ENCODE results near the gene RXFP4. TPM values are rescaled to one million over a fixed set of nuclear protein-coding genes. Genes with fewer than 3 reads are reported as not detected.
"Not testable (repeated sequence)": the region's sequence is repeated elsewhere in the genome, so short reads cannot be mapped to it uniquely, and the experiment has no call there.

RXFP4 gene
- total RNA-seq, 1 experiment from 2014 or later: not detected

DNA sequence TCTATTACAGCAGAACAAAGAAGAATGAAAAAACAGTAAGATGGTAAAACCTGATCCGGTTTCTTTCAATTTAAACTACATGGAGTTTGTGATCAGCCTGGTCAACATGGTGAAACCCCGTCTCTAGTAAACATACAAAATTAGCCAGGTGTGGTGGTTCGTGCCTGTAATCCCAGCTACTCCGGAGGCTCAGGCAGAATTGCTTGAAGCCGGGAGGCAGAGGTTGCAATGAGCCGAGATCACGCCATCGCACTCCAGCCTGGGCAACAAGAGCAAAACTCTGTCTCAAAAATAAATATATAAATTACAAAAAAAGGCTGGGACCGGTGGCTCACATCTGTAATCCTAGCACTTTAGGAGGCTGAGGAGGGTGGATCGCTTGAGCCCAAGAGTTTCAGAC lies 10.7 kb upstream of the RXFP4 start:
- not testable (repeated sequence) for DNase-seq (ENCODE audit: low read depth)

DNA sequence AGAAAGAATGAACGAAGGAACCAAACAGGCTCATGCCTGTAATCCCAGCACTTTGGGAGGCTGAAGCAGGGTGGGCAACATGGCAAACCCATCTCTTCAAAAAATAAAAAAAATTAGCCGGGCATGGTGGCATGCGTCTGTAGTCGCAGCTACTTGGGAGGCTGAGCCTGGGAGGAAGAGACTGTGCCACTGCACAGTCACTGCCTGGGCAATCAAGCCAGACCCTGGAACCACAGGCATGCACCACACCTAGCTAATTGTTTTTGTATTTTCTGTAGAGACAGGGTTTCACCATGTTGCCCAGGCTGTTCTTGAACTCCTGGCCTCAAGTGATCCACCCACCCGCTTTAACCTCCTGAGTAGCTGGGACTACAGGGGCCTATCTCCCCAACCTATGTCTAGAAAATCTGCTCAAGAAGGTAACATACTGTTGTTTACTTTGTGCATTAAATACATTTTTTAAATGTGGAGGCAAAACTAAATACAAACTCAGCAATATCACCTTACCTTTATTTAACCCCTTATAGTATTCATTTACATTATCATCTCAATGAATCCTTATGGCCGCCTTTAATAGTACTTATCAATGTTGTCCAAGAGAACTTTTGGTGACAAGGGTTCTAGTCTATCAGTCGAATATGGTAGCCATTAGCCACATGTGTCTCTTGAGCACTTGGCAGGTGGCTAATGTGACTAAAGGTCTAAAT lies 10.0 kb upstream of the RXFP4 start:
- no peak for DNase-seq (ENCODE audit: low read depth)

DNA sequence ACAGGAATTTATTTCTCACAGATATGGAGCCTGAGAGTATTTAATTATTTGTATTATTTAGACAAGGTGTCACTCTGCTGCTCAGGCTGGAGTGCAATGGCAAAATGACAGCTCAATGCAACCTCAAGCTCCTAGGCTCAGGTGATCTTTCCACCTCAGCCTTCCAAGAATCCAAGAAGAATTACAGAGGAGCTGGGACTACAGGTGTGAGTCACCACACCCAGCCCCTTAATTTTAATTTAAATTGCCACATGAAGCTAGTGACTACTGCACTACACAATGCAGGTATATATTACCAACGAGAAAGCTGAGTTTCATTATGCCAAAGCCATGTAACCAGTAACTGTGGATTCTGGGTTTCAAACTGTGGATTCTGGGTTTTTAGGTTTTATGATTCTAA lies 9.4 kb upstream of the RXFP4 start:
- DNase-seq (ENCODE audit: low read depth): no peak

DNA sequence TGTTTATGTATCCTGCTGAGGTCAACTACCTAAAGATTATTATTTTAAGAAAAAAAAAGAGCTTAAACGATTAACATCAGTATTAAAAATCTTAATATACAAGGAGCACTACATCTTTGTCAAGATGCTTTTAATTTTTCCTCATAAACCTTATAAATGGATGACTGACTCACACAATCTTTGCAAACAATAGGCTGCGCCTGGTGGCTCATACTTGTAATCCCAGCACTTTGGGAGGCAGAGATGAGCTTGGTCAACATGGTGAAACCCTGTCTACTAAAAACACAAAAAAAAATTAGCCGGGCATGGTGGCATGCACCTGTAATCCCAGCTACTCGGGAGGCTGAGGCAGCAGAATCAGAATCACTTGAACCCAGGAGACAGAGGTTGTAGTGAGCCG lies 9.0 kb upstream of the RXFP4 start:
- no peak for DNase-seq (ENCODE audit: low read depth)

DNA sequence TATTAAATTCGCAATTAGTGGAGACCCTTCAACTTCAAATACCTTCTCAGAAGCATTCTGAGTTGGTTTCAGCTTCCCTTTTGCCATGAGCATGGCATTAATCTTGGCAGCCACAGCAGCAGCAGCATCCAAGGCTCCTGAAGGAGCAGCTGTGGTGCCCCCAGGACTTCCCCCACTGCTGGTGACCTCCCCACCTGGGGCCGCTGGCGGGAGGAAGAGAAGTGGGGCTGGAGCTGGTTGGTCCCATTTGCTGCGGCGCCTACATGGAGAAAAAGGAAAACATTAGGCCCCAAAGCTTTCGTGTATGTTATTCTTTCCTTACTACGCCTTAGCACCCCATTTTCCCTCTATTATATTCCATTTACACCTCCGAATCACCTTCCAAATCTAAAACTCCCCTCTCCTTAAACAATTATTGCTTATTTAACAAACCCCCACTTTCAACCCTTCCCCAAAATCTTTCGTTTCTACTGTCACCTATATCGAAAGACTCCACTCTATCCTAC lies 7.8 kb upstream of the RXFP4 start:
- DNase-seq (ENCODE audit: low read depth): no peak

DNA sequence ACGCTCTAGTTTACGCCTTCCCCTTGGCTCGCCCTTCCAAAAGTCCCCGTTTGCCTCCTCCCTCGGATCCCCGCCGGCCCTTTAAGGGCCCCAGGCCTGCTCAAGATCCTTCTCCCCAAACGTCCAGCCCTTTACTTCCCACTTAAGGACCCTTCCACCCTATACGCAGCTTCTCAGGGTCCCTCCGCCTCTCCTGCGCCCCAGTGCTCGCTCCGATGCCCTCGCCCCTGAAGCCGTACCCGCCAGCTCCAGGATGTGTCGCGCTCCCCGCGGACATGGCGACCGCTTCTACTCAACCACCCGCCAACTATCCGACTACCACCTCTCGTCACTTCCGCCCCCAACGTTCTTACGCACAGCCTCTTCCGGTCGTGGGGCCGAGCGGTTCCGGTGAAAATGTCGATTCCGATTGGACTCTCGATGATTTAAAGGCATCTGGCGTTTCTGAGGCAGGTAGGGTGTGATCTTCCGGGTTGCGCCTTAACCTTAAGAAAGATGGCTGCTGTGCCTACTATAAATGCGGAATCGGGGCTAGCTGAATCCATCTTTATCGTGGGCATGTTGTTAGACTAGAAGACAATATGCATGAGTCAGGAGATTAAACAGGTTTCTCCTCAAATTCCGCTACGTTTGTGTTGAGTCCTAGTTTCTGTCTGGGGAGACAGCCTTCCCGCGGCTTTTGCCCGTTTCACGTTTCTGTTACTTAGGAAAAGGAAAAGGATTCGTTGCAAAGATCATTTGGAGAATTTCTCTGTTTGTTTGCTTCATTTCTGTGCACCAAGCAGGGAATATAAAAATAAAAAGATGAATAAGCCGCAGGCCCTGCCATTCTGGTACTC lies 7.1 kb upstream of the RXFP4 start, which contains the start of gene KHDC4:
TSS of gene KHDC4 (minus strand) at position 317 of the 839 bp plus-strand sequence. CDS start at position 277, 40 bp downstream.
- peak; percentile 99 for DNase-seq (ENCODE audit: low read depth)

DNA sequence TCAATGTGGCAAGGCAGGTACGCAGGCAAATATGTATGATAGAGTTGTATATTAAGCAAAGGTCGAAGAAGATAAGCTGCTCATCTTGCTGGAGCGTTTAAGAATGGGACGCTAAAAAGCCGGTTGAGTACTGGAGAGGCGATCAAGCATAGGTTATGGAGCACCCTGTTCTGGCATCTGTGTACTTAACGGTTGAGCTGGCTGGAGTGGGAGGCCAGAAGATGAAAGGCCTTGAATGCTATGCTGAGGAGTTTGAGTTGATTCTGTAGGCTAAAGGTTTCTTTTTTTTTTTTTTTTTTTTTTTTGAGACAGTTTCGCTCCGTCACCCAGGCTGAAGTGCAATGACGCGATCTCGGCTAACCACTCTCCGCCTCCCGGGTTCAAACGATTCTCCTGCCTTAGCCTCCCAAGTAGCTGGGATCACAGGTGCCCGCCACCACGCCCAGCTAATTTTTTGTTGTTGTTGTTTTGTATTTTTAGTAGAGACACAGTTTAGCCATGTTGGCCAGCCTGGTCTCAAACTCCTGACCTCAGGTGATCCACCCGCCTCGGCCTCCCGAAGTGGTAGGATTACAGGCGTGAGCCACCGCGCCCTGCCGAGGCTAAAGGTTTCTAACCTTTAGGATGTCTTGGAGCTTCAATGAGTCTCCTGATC lies 6.4 kb upstream of the RXFP4 start:
- no peak for DNase-seq (ENCODE audit: low read depth)

DNA sequence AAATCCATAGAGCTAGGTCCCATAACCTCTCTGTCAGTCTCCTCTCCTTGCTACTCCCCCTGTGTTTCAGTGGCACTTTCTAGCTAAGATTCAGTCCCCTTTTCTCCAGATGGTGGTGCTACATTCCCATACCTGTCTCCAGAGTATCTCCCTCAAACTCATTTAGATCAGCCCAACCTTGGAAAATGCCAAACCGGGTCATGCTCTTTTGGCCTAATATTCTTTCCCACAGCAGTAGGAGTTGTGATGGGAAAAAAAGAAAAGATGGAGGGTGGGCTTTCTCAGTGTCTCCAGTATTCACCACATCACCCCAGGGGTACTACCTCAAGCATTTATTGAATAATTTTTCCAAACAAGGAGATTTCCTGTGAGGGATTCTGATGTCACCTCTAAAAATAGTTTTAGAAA lies 3.2 kb upstream of the RXFP4 start:
- peak; percentile 75 for DNase-seq (ENCODE audit: low read depth)

DNA sequence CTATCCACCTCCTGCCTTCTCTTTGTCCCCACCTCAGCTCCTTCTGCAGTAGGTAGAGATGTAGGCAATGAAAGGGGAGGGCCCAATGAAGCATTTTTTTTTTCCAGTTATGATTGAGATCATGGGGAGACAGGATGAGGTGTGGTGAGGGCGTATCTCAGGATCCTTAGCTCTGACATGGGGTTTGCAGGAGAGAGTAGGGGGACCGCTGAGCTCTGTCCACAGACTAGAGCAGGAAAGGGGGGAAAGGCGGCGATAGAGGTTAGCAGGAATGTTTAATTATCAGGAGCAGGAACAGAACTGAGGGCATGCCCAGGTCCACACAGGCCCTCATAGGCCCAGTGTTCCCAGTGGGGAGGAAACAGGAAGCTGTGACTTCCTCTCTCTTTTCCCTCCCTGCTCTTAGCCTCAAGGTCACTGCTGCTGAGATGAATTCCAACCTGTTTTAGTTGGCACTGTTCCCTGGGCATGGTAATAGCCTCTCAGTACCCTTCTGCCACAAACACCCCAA lies 901 bp upstream of the RXFP4 start:
- DNase-seq (ENCODE audit: low read depth): peak; percentile 78

DNA sequence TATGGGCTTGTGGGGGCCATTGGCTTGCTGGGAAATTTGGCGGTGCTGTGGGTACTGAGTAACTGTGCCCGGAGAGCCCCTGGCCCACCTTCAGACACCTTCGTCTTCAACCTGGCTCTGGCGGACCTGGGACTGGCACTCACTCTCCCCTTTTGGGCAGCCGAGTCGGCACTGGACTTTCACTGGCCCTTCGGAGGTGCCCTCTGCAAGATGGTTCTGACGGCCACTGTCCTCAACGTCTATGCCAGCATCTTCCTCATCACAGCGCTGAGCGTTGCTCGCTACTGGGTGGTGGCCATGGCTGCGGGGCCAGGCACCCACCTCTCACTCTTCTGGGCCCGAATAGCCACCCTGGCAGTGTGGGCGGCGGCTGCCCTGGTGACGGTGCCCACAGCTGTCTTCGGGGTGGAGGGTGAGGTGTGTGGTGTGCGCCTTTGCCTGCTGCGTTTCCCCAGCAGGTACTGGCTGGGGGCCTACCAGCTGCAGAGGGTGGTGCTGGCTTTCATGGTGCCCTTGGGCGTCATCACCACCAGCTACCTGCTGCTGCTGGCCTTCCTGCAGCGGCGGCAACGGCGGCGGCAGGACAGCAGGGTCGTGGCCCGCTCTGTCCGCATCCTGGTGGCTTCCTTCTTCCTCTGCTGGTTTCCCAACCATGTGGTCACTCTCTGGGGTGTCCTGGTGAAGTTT lies 550 bp downstream of the RXFP4 start:
- DNase-seq (ENCODE audit: low read depth): no peak

DNA sequence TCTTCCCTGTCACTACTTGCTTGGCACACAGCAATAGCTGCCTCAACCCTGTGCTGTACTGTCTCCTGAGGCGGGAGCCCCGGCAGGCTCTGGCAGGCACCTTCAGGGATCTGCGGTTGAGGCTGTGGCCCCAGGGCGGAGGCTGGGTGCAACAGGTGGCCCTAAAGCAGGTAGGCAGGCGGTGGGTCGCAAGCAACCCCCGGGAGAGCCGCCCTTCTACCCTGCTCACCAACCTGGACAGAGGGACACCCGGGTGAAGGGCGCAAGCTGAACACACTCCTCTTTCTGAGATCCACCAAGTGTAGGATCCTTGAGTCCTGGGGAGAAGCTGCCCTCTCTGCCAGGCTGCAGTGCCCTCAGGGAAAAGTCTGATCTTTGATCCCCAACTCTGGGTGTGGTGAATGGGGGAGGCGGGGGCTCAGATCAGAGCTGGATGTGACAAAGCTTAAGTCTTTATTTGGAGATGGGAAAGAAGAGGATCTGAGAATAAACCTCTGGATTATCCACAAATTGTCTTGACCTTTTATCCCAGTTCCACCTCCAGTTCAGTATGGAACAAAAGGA lies 1.2 kb downstream of the RXFP4 start:
- DNase-seq (ENCODE audit: low read depth): no peak

DNA sequence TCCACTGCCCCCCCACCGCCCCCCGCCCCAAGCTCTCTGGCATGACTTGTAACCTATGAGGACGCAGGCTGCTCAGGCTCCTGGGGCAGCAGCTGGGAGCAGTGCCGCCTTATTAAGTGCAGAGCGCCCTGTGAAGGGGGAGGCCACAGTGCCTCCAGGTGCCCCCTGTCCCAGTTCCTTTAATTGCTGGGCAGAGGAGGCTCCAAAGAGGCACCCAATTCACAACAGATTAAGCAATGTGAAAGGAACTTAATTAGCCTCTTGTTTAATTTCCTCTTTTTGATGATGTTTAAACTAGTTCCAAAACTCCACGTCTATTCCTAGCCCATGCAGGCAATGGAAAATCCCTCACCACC lies 3.0 kb downstream of the RXFP4 start:
- DNase-seq (ENCODE audit: low read depth): no peak

DNA sequence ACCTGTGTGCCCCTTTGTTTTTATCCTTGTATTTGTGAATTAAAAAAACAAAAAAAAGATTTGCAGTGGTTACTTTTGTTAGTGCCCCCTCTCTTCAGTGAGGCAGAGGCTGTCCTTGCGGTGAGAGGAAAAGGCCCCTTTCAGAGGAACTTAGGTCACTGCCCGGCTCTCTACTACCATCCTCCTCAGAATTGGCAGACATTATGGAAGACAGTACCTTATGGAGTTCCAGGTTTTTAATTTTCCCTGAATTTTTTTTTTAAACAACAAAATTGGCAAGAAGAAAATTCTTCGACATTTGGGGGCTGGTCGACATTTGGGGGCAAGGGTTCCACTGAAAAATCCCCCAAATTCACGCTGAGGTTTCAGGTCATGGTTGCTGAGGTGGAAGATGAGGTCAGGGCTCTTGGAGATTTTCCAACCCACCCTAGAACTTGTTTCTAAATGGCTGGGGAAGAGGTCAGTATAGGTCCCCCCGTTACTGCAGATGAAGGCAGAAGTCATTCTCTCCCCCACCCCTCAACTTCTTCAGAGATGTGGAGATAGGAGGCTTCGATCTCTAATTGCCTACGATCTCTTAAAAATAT lies 5.3 kb downstream of the RXFP4 start:
- DNase-seq (ENCODE audit: low read depth): no peak

DNA sequence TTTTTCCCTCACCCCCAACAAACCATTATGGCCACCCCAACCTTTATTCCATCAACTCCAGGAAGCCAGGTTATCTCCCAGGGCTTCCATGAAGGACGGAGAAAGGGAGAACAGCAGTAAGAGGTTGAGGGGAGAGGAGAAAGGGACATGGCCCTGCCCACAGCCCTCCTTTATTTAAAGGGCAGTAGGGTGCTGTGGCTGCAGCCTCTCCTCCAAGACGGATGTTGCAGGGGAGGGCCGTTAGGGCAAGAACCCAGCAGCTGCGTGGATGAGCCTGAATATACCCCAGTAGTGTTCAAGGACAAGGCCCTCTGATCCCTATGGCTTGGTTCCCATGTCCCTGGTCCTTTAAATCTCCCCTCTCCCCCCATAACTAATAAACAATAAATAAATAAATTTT lies 5.9 kb downstream of the RXFP4 start:
- no peak for DNase-seq (ENCODE audit: low read depth)

DNA sequence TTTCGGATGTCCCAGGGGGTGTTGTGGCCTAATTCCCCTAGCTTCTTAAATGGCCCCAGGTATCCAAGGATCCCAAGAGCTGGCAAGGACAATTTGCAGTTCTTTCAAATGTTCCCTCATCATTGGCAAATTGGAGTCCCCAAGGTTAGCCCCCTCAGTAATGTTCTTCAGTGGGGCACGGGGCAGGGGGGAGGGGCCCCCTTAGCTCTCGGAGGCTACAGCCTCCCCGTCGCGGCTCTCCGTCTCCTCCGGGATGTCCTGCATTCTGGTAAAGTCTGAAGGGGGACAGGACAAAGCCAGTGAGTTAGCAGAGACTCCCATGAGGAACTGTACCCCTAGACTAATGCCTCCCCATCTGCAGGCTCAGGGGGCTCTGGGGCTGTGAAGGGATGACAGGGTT lies 6.3 kb downstream of the RXFP4 start:
- no peak for DNase-seq (ENCODE audit: low read depth)

DNA sequence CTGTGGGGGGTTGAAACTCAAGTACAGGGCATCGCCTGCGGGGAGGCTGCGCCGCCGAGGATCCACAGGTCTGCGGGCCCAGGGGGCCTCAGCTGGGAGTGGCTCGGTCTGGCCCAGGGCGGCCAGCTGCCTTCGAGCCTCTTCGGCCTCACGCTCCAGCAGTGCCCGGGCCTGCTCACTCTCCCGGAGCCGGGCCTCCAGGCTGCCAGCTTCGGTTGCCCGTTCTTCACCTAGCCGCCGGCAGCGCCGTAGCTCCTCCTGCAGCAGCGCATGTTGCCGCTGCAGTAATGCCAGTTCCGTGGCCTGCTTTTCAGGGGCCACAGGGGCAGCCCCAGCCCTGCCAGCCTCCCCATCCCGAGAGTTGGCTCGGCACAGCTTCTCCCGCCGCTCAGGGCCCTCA lies 9.4 kb downstream of the RXFP4 start:
- no peak for DNase-seq (ENCODE audit: low read depth)

DNA sequence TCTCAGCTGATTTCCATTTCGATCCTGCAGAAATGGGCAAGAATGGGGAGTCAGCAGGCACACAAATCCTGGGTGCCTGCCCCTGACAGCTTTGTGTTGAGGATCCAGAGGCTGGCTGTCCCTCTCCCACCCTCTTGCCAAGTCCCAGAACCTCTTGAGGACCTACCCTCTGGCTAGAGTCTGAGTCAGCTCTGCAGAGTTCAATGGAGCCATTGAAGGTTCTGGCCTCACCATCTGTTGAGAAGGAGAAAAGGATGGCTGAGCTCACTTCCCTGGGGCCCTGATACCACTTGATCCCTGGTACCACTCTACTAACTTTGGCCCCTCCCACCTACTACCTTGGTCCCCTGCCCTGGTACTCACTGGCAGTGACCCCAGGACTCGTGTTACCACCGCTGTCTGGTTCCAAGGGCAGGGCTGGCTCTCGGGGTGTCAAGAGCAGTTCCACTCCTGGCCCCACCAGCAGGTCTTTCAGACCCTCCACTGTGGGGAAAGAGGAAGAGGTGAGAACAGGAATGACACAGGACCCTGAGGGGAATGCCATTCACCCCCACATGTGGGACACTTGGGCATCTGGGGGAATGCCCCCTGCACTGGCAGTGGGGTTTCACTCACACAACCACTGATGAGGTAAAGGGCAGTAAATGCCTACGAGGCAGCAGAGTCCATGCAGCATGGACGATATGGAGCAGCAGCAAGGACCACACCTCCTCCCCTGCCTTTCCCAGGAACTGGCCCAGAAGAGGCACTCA lies 10.5 kb downstream of the RXFP4 start:
- DNase-seq (ENCODE audit: low read depth): no peak

DNA sequence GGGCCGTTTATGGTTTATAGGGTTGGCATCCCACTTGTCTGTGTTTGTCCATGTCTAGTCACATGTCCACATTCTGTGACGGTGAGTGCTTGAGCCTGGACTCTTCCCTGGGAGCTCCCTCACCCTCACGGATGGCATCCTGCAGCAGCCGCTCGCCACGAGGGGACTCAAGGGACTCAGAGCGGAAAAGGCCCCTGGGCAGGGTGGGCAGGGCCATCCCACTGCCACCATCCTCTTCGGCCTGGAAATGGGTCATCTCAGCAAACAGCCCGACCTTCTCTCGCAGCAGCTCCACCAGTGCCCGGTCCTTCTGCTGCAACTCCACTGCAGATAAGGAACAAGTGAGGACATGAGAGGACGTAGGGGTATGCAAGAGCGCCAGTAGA lies 11.1 kb downstream of the RXFP4 start:
- no peak for DNase-seq (ENCODE audit: low read depth)

DNA sequence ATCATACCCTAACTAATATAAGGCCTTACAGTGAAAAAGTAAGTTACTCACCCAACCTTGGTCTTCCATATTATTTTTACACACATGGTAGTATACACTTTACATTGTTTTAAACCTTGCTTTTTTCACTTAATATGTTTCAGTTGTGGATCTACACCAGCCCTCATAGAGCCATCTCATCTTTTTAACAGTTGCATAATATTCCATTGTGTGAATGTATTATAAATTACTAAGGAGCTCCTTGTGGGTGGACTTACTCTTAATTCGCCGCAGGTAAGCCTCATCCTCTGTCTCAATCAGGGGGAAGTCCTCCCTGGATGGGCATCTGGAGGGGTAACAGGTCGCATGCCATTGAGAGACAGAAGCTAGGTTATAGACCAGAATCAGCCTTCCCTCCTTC lies 13.2 kb downstream of the RXFP4 start:
- no peak for DNase-seq (ENCODE audit: low read depth)

DNA sequence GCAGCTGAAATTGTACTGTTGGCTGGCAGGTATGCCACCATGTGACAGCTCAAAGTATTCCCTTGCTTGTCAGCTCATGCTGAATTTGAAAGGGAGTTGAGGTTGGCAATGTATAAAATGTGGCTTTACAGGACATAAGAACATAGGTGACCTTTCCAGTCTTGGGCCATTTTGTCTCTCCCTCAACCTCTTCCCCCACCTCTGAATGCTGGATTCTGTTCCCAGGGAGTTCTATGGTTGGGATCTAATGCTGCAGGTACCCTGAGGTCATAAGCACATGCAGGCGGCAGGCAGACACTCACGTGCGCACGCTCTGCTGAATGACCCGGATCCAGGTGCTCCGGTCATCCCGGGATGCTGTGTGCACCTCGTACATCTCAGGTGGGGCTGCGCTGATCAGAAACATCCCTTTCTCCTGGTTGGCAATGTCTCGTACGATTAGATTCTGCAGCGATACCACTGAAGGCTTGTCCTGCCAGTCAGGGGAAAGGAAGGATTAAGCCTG lies 16.0 kb downstream of the RXFP4 start:
- no peak for DNase-seq (ENCODE audit: low read depth)

All from LHCN-M2 (cell line).